ENCODE data around the gene NRXN3.

NRXN3 gene

DNA sequence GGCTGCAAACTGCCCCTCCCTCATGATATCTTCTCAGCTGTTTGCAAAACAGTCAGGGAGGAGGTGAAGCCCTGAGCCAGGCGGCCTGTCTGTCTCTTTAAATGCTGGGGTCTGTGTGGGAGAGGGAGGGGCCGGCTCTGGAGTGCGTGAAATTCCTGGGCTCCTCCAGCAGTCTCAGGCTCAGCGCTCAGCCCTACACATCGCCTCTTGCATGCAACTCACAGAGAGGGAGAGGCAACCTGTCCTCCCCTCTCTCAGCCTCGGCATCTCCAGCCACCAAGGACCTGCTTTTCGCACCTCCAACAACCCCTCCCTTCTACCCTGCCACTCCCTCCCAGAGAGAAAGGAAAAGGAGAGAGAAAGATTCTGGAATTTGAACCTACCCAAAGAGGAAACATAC, at the start of gene NRXN3:
Gene NRXN3 (plus strand): TSS at position 171 of the 400 bp plus-strand sequence. CDS start 72,721 bp downstream, outside the sequence.
- ATAC-seq (no peak), DNase-seq (no peak)

DNA sequence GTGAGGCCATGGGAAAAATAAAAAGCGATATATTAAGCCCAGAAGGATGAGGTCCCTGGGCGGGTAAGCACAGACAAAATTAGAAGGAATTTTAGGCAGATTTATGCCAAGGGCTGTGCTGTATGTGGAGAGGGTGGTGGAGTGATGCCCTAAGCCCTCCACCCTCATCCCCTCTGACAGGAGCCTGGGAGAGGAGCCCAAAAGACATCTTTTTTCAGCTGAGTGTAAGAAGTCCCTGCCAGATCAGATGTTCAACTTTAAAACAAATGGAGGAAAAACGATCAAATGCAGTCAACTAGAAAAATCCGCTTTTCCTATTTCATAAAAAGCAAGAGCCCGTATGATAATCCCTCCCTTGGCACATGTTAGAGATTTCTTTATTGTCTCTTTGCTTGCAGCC, 47.7 kb upstream of the NRXN3 start:
- no peak for ATAC-seq
- no peak for DNase-seq

DNA sequence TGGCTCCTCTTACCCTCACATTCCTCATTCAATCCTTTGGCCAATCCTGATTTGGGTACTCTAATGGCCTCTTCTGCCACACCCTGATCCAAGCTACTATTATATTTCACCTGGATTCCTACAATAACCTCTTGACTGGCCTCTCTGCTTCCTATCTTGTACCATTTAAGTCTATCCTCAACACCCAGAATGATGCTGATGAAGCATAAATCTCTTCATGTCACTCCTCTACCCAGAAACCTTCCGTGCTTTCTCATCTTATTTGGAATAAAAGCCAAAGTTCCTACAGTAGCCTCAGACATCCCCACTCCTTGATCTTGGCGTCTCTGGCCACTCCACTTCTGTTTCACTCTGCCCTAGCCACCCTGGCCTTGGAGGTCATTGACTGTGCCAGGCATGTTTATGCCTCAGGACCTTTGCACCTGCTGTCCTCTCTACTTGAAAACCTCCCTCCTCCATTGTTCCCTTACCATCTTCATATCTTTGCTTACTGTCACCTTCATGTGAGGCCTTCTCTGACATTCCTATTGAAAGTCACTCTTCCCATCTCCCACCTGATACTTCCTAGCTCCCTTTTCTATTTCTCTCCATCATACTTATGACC, 46.4 kb upstream of the NRXN3 start:
- ATAC-seq (no peak), DNase-seq (no peak)

DNA sequence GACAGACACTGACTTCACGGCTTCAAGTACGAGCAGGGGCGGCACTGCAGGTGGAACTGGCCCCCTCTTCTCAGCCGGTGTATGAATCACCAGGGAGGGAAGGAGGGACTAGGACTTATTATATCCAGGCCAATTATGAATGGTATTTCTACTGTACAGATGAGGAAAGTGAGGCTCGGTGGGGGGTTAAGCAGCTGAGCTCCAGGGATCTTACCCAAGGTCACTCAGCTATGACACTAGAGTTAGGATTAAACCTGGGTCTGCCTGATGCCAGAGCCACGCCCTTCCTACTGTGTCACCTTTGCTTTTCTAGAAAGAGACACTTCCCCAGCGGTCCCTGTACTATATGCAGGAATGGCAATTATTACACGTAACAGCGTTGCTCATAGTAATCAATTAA, 42.2 kb upstream of the NRXN3 start:
- ATAC-seq (no peak), DNase-seq (no peak)

DNA sequence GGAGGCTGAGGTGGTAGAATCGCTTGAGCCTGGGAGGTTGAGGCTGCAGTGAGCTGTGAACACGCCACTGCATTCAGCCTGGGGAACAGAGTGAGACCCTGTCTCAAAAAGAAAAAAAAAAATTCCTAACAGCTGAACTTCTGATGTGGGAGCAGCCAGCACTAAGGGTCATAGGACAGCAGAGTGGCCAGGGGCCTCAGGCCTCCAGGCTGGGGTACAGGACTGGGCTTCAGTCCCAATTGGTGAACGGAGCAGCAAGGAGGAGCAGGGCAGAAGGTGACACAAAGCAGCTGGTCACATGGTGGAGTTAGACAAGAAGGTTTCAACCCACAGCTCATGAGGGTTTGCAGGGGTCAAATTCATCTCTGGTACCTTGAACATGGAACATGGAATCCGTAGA, 40.8 kb upstream of the NRXN3 start:
- ATAC-seq (no peak), DNase-seq (no peak)

DNA sequence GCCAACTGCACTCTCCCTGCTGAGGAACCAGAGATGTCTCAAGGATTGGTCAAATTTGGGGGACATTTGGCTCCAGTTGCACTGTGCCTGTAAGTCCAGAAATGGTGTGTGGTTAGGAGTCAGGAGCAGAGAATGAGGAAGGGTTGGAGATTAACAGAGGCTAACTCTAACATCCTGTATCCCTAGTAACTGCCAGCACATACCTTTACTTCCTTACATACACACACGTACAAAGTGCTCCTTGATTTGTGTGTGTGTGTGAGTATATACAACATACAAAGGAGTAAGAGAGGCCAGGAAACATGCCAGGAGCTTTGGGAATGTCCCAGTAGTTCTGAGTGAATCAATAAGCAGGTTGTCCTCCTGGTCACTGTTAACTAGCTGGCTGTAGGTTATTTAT, 39.8 kb upstream of the NRXN3 start:
- DNase-seq (no peak), ATAC-seq (no peak)

DNA sequence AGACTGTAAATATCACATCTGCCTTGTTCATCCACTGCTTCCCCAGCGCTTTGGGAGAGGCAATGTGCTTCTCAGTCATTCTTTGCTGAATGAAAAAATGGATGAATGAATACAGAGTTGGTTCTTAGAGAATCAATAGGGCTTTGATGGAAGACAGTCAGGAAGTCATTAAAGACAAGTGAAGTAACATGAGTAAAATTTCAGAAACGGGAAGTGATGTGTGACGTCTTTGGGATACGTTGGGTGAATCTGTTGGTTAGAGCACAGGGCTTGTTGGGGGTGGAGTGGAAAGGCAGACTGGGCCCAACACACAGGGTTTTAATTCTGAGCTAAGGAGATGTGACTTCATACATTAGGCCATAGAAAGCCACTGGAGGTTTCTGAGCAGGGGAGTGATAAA, 39.0 kb upstream of the NRXN3 start:
- ATAC-seq (no peak), DNase-seq (no peak)

DNA sequence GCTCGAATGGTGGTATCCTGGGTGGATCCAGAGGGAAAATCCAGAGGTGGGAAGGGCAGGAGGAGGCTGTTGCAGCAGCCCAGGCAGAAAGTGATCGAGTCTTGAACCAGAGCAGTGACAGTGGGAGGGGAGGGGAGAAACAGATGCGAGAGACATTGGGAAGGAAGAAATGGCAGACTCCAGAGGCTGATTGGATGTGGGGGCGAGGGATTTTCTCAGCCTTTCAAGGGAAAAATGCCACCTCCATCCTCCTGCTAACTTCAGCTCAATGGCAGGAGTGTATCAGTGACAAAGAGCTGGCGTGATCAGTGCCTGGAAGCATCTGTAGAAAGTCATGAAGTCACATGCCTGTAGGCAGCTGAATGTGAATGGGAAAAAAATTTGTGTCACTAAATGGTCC, 38.6 kb upstream of the NRXN3 start:
- DNase-seq (no peak), ATAC-seq (no peak)

DNA sequence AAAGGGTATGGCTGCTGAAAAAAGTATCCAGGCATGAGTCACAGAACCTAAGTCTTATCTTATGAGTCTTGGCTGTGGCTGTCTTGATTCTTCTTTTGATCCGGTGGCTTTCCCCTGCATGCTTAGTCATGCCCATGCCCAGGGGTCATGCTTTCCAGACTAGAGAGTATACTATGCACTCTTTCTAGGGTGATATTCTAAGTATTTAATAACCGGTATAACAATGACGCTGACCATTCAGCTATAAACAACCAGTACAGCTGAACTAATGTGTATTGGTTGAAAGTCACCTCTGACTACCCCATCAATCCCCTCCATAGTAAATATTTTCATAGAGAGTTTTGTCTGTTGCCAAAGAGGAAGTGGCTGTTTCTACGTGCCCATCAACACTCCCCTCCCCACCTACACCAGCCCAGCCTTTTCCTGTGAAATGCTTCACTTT, 34.7 kb upstream of the NRXN3 start:
- no peak for DNase-seq
- peak; percentile 63 for ATAC-seq

DNA sequence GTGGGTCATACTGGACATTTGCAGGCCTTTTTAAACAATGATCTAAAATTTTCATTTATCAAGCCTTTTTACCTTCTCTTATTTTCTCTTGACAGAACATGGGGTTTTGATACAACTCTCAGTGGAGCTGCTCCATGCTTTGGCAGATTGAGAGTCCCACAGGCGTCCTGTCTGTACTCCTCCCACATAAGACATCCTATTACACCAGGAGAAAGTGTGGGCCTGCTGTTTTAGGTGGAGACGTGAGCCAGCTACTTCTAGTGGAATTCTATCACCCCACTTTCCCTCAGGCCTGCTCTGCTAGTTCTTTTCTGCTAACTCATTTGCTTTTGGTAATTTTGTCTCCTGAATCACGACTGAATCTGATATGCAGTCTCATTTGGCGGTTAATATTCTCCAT, 33.5 kb upstream of the NRXN3 start:
- ATAC-seq, result no peak
- no peak for DNase-seq

DNA sequence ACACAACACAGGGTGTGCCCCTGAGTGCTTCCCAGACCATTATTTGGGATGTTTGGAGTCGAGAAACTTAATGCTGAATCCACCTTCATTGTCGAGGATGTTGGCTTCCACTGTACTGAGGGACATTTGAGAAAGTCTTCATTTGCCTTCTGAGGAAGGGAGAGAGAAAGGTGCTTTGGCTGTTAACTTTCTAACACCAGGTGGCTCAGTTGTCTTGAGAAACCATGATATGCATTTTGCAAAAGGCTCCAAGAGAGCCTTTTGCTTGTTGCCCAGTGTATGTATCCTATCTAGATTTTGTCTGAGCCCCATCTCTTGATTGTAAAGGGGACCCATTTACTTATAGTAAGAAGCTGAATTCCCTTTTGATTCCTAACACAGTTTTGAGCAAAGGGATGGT, 28.6 kb upstream of the NRXN3 start:
- no peak for ATAC-seq
- no peak for DNase-seq

DNA sequence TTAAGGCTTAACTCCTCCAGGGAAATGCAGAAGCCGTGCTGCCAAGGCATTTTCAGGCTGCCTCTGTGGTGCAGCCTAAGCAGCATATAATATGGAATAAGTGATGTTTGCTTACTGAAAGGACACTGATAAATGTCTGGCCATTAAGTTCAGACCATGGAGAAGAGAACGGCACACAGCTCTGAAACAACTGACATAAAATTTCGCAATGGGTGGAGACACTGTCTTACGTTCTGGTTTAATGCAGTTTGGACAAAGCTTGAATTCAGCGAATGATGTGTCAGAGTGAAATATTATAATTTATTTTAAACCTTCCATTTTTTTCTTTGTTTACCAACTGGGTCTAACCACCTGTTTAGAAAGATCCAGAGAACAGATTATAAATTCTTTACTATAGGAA, 27.2 kb upstream of the NRXN3 start:
- ATAC-seq (no peak), DNase-seq (no peak)

DNA sequence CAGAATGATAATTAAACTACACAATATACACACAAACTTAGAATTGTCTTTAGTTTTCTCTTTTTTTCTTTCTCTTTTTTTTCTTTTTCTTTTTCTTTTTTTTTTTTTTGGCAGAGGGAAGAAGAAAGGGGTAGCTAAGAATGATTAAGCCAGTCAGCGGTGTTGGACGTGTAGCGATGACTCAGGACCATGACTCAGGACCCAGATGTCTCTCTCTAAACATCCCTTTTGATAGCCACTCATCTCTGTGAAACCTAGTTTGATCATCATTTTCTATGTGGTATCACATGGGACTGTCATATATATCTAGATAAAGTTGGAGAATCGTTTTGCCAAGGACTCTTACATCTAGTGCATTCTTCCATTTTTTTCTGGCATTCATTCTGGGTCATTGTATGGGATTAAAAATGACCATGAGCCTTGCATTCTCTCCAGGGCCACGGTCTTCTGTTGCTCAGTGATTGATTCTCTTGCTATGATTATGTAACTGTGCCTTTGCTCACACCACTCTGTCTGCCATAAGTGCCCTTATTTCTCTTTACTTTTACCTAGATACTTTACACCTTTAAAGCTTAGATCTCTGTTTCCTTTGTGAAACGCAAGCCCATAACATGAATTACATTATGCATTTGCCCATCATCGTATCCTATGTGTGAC, 26.6 kb upstream of the NRXN3 start:
- DNase-seq (no peak), ATAC-seq (no peak)

DNA sequence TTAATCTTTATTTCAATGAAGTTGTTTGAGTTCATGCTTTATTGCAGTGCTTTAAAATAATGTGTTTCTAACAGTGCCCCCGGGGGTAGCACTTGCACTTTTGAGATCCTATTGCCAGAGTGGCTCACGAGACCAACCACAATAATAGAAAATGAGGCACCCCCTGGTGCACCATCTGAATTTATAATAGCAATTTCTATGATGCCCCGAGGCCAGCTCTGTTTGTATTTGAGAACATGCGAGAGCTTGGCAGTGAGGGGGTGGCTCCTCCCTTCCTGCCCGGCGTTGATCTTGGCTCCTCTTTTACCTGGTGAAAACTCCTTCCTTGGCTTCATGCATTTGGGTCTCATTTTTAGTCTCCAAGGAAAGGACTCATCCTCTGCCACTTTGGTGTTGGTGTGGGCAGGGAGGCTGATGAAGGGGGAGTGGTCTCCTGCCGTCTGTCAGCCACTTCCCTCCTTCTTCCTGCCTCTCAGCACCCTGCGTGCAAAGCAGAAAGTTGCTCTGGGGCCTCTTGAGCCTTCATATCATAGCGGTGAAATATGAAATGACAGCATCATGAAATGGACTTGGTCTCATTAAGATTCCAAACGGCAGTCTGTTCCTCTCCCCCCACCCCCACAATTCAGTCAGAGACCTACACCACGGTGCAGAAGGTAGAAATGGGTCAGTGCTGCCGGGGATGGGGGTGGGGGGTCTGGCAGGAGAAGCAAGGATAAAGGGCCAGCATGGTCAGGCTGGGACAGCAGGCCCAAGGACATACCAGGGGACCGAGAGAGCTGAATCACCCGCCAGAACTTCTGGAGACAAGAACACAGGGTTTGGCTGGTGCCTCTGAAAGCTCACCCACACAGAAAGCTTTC, 17.7 kb upstream of the NRXN3 start:
- ATAC-seq (no peak), DNase-seq (no peak)

DNA sequence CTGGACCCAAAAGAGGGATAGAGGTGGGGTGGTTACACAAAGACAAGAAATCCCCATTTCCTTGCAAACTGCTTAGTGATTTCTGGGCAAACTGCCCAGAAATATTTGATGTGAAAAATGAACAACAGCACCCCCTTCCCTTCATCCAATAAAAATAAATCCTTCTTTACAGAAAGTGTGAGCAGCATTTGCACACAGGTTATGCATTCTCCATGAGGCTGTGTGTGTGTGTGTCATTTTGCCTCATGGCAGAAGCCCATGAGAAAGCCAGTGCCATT, 17.2 kb upstream of the NRXN3 start:
- ATAC-seq (no peak), DNase-seq (no peak)

DNA sequence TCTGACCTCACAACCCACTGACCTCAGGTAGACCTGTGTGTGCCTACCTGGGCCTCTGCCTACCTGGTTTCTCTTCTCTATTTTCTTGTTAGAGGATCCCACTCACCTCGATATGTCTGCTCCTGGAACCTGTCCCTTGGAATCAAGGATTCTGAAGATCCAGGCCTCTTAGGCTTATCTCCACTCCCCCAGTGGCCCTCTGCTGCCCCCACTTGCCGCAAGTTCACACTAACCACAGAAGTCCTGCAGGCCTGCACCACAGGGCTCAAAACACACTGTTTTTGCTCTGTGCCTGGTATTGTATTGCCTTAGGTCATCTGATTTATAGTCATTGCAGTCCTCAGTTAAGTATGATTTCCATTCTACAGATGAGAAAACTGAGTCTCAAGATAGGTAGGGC, 15.3 kb upstream of the NRXN3 start:
- DNase-seq (no peak), ATAC-seq (no peak)

DNA sequence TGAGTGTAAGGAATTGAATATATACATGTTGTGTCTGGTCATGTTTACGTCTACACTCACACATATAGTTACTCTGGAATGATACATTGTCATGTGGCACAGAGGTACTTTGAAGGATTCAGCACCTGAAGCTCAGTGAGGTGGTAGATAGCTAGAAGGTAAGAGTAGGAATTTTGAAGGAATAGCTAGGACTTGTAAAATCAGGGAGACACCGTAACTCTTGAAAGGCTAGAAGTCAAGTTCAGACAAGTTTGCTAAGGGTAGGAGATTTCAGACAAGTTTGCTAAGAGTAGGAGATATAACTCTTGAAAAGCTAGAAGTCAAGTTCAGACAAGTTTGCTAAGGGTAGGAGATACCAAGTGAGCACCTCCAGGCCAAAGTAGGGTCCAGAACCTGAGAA, 14.0 kb upstream of the NRXN3 start:
- DNase-seq, result no peak

DNA sequence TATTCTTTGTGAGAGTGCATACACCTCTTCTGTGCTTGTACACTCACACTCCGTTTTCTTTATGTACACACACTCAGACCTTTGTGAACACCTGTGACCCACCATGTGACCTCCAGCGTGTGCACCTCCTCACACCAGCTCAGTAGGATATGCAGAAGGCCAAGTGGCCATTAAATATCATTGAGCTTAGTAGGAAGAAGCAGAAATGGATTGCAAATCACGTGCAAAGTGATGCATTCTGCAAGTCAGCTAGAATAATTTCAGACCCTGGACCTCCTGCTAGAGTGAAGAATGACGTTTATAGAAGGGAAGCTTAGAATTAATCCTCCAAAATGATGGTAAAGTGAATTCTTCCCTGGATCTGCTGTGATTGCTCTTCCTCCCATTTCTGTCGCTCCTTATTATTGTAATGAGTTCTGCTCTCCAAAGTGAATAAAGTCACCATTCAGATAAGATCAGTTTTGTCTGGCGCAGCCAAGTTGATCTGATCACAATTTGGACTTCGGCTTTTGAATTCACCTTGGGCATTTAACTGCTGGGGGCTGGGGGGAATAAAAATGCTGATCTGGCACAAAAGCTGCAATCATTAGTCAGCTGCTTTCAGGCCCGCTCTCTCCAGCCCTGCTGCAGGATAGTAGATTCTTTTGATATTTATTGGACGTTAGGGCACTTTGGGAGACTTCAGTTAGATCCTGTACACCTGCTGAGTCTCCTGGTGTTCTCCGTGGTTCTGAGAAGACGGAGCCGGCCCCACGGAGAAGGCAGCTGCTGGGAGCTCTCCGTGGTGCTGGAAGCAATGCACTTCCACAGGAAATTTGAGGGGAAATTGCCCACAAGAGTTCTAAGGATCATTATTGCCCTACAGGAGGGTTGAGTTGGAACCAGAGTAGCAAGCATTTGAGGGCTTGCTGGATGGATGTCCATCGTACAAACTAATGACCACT, 12.4 kb upstream of the NRXN3 start:
- ATAC-seq (no peak), DNase-seq (peak; percentile 8)

More for the DNA sequence above, 14.0 kb upstream of the NRXN3 start:
- no peak for ATAC-seq

DNA sequence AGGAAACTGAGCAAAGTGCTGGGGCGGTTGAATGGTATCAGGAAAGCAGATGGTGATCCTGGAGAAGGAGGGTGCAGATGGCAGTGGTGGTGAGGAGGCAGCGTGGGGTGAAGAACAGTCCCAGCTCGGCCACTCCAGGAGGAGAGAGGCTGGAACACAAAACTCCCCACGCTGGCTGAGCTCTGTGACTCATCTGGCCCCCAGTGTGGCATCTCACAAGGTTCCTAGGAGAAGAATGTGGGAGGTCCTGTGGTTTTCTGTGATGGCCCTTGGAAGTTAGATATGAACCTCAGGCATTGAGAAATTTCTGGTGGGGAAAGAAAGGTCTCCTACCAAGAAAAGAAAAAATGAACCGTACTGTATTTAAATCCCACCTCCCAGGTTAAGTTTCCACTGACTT, 8.0 kb upstream of the NRXN3 start:
- no peak for ATAC-seq
- no peak for DNase-seq

DNA sequence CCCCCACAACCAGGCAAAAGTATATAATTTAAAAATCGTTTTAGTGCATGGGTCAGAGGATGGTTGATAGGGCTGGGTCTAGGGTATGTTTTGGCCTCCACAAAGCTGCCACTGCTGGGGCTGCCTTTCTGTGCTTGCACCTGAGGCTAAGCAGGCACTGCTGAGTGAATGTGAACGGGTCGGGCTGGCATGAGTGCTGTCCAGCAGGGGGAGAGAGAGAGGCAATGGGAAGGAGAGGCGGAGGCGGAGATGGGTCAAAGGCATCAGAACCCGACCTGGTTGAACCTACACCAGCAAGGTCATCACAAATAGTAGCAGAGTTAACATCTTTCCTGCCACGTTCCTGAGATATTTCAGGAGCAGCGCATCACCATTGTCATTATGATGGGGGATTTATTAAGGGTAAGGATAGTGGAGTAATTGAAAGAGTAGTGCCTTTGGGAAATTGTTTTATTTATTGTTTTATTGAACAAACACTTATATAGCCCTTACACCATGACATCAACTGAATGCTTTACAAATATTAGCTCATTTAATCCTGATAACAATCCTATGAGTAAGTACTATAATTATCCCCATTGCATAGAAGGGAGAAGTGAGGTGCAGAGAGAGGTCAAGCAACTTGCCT, 5.8 kb upstream of the NRXN3 start:
- DNase-seq (peak; percentile 10), ATAC-seq (no peak)

DNA sequence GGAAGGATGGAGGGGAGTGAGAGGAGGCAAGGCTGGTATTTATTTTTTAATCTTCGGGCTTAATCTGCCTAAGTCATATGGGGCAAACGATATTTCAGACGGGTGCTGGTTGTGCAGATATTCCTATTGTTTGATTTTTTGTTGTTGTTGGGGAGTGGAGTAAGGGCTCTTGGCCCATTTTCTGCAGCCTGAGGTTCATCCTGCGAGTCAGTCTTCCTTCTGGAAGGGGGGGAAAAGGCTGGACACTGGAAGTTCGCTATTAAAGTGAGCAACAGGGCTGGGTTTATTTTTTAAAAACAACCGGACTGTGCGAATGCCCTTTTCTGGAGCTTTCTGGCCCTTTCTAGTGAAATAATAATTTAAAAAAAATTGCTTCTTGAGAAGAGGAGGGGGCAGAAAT, 2.3 kb downstream of the NRXN3 start:
- ATAC-seq, result no peak
- no peak for DNase-seq

Measured in stimulated activated naive CD8-positive, alpha-beta T cell treated with anti-CD3 and anti-CD28 coated beads, Interleukin-15, Interleukin-2, amounts not matched to agents 100 U/mL and 50 U/mL, for 24 hours (primary cell).